ENCODE data around the gene SPIRE1. TPM values are rescaled to one million over a fixed set of nuclear protein-coding genes. Genes with fewer than 3 reads are reported as not detected.
"Not testable (repeated sequence)": the region's sequence is repeated elsewhere in the genome, so short reads cannot be mapped to it uniquely, and the experiment has no call there.

The SPIRE1 gene
- total and polyA plus RNA-seq, 2 of the 4 experiments (the other 2 are of a cell fraction), result 11.6 to 31.4 TPM

DNA sequence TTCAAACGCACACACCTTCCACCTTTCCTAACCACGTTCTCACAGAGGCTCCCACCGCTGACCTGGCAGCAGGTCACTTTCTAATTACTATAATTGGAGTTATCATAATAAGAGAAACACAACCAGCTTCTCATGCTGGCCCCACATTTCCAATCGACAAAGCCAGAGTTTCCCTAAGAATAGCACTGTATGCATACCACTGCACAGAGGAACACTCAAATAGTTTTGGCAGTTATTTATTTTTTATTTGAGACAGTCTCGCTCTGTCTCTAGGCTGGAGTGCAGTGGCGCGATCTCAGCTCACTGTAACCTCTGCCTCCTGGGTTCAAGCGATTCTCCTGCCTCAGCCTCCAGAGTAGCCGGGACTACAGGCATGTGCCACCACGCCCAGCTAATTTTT is 176.0 kb downstream of the SPIRE1 start:
- POLR2A ChIA-PET (ENCODE audit: unreplicated experiment); H2AK9ac ChIP-seq (replicated peaks; ENCODE audit: low read depth, low read length, poor library complexity); H2BK5ac ChIP-seq (ENCODE audit: low read depth, low read length, poor library complexity, severe bottlenecking); DNase-seq; H3K79me1 ChIP-seq (ENCODE audit: low read depth in 1 of 2, low read length in 2 of 2); H2AK5ac ChIP-seq (ENCODE audit: low read depth, low read length); in situ Hi-C loops (cut with MboI; ENCODE audit: low sequenced_read_pairs); H3K9me3 ChIP-seq (ENCODE audit: control insufficient read depth, insufficient read depth, low read length); H2AFZ ChIP-seq (replicated peaks; ENCODE audit: low read length, poor library complexity); dilution Hi-C loops (cut with HindIII; ENCODE audit: low sequenced_read_pairs, unreplicated experiment); H3K4me2 ChIP-seq (ENCODE audit: low read depth, low read length); H3K4me1 ChIP-seq (ENCODE audit: control insufficient read depth, insufficient read depth, low read length); CTCF ChIA-PET; H3K4me3 ChIP-seq (ENCODE audit: insufficient read depth, low read depth, low read length); H2BK120ac ChIP-seq (ENCODE audit: low read depth, low read length); ATAC-seq (ENCODE audit: low read depth); H2BK15ac ChIP-seq (ENCODE audit: low read depth, low read length); H4K20me1 ChIP-seq (ENCODE audit: insufficient read depth, low read length); H3K27me3 ChIP-seq (ENCODE audit: control insufficient read depth, insufficient read depth, low read length); intact Hi-C loops (cut with micrococcal nuclease); H3K4ac ChIP-seq (ENCODE audit: low read depth, low read length); H4K8ac ChIP-seq (ENCODE audit: low read depth in 2 of 2, low read length in 2 of 2); H2BK20ac ChIP-seq (ENCODE audit: low read depth, low read length); H3K18ac ChIP-seq (ENCODE audit: low read depth, low read length); H3K56ac ChIP-seq (ENCODE audit: extremely low read depth, insufficient read depth, low read length); H3K9ac ChIP-seq (ENCODE audit: low read depth, low read length); H4K5ac ChIP-seq (ENCODE audit: low read depth, low read length); H3K14ac ChIP-seq (replicated peaks; ENCODE audit: low read depth, low read length); H3K23ac ChIP-seq (ENCODE audit: low read depth, low read length); H4K91ac ChIP-seq (ENCODE audit: insufficient read depth, low read depth, low read length); H3K27ac ChIP-seq (ENCODE audit: insufficient read depth, low read length); BruUV-seq (replicated peaks): not testable (repeated sequence)
- no CpG with 5 or more reads among the region's 10 CpGs for WGBS, 2 experiments (ENCODE audit: extremely low coverage in 2 of 2, insufficient read length in 1 of 2)
- Histone ChIP-seq H3K9me1 (ENCODE audit: insufficient read depth, low read length) (peaks cover 12% of the 10 kb centered on the region), H3K36me3 (ENCODE audit: control insufficient read depth, insufficient read depth, low read length) (peaks cover 12% of the 10 kb centered on the region)

Data from IMR-90 (cell line).